IPS DF 19.7 (cell line): ENCODE results near the gene FOXD3.

ENCODE experiments used
- DNase-seq: peaks from one replicate; pipeline ENCODE4 v3.0.0-alpha.2; 2013; ENCODE audit warnings: low read depth, low spot score

The FOXD3 gene

GRCh38 chr1:63362073-63362472 lies 39.7 kb downstream of the FOXD3 start:
- DNase-seq: no peak

GRCh38 chr1:63362578-63362977 lies 40.2 kb downstream of the FOXD3 start:
- no peak for DNase-seq

GRCh38 chr1:63363014-63363413 lies 40.6 kb downstream of the FOXD3 start:
- DNase-seq: no peak

- DNase-seq: no peak
These were observed 44.5 kb downstream of the FOXD3 start for GRCh38 chr1:63366908-63367214.

- DNase-seq: peak; percentile 84
These were observed 45.1 kb downstream of the FOXD3 start, which contains the start of gene ALG6 for GRCh38 chr1:63367215-63368103. Gene ALG6 (plus strand): TSS chr1:63367627. CDS start chr1:63370978, 3,351 bp downstream.

GRCh38 chr1:63368131-63368530 lies 45.8 kb downstream of the FOXD3 start:
- no peak for DNase-seq
